Measurements from ENCODE around the gene PDE10A.
"Not testable (repeated sequence)": the region's sequence is repeated elsewhere in the genome, so short reads cannot be mapped to it uniquely, and the experiment has no call there.

DNA sequence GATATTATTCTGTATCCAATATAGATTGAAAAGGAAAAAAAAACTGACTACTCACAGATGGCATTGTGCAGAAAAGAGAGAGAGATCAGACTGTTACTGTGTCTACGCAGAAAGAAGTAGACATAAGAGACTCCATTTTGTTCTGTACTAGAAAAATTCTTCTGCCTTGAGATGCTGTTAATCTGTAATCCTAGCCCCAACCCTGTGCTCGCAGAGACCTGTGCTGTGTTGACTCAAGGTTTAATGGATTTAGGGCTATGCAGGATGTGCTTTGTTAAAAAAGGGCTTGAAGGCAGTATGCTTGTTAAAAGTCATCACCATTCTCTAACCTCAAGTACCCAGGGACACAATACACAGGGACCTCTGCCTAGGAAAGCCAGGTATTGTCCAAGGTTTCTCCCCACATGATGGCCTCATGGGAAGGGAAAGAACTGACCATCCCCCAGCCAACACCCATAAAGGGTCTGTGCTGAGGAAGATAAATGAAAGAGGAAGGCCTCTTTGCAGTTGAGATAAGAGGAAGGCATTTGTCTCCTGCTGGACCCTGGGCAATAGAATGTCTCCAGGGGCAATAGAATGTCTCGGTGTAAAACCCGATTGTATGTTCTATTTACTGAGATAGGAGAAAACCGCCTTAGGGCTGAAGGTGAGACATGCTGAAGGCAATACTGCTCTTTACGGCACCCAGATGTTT, 162.7 kb downstream of the PDE10A start:
- TF ChIP-seq, protein P1, sequence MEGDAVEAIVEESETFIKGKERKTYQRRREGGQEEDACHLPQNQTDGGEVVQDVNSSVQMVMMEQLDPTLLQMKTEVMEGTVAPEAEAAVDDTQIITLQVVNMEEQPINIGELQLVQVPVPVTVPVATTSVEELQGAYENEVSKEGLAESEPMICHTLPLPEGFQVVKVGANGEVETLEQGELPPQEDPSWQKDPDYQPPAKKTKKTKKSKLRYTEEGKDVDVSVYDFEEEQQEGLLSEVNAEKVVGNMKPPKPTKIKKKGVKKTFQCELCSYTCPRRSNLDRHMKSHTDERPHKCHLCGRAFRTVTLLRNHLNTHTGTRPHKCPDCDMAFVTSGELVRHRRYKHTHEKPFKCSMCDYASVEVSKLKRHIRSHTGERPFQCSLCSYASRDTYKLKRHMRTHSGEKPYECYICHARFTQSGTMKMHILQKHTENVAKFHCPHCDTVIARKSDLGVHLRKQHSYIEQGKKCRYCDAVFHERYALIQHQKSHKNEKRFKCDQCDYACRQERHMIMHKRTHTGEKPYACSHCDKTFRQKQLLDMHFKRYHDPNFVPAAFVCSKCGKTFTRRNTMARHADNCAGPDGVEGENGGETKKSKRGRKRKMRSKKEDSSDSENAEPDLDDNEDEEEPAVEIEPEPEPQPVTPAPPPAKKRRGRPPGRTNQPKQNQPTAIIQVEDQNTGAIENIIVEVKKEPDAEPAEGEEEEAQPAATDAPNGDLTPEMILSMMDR (IDR thresholded peaks at IDR 0.05), result not testable (repeated sequence)
- not testable (repeated sequence) for TF ChIP-seq POLR2AphosphoS5 (IDR thresholded peaks at IDR 0.05)

Measured in suprapubic skin (tissue), 3 donors.